Measurements from ENCODE around the gene ANAPC4.
A peak's percentile ranks its signal among the peaks of the same experiment; 100 is the strongest.

The ANAPC4 gene

DNA sequence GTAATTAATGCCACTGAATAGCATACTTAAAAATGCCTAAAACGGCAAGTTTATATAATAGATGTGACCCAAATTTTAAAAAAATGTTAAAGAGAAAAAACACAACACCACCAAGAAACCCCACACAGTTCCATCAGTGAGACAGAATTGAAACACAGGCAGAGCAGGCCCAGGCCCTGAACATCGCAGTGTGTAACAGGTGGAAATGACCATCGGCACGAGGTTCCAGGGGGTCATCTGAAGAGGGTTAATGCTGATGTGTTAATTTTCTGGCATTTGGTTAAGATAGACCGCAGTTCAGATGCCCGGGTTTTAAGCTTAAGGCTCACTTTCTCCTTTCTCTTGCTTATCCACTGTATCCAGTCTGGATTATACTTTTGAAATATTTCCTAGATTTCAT, 66.8 kb downstream of the ANAPC4 start:
- Histone ChIP-seq H2BK15ac (ENCODE audit: low read depth, poor library complexity, severe bottlenecking) (no peak overlapping the region), H3K27ac (ENCODE audit: low read length, poor library complexity, severe bottlenecking) (no peak overlapping the region), H3K14ac (ENCODE audit: low read length in 2 of 2) (no peak overlapping the region), H4K91ac (ENCODE audit: low read length) (no peak overlapping the region), H3K9ac (ENCODE audit: low read length) (no peak overlapping the region), H3K9me3 (ENCODE audit: control insufficient read depth, low read length) (no peaks in the 10 kb centered on the region), H3K27me3 (ENCODE audit: control insufficient read depth in 1 of 2, insufficient read depth in 1 of 2, low read length in 2 of 2) (peaks cover 0 to 6% of the 10 kb centered on the region in 2 experiments), H2BK120ac (ENCODE audit: low read depth, low read length) (no peak overlapping the region), H2AK5ac (ENCODE audit: low read length, severe bottlenecking) (no peak overlapping the region), H3K79me1 (replicated peaks; ENCODE audit: low read length, poor library complexity, severe bottlenecking) (no peaks in the 10 kb centered on the region), H4K8ac (ENCODE audit: low read length) (no peak overlapping the region), H2BK5ac (ENCODE audit: low read depth, low read length, poor library complexity, severe bottlenecking) (no peak overlapping the region), H3K4me2 (ENCODE audit: low read length, poor library complexity, severe bottlenecking) (no peak overlapping the region), H3K36me3 (ENCODE audit: control insufficient read depth in 1 of 2, insufficient read depth in 2 of 2, low read depth in 1 of 2, low read length in 2 of 2) (no peaks in the 10 kb centered on the region), H3K4me1 (ENCODE audit: control insufficient read depth, insufficient read depth, low read depth, low read length) (peaks cover 7% of the 10 kb centered on the region), H3K18ac (ENCODE audit: low read depth in 1 of 2, low read length in 2 of 2) (no peak overlapping the region), H3K23ac (ENCODE audit: low read length in 2 of 2) (no peak overlapping the region), H3K4ac (ENCODE audit: low read depth in 1 of 2, low read length in 2 of 2) (no peak overlapping the region), H2BK12ac (ENCODE audit: low read length in 2 of 2) (no peak overlapping the region), H3K4me3 (ENCODE audit: insufficient read depth in 1 of 2, low read depth in 1 of 2, low read length in 2 of 2) (no peak overlapping the region), H2AFZ (ENCODE audit: low read depth, low read length) (no peak overlapping the region)
- WGBS, result 93% methylated on average over 5 of the region's 6 CpGs
- no peak for DNase-seq

DNA sequence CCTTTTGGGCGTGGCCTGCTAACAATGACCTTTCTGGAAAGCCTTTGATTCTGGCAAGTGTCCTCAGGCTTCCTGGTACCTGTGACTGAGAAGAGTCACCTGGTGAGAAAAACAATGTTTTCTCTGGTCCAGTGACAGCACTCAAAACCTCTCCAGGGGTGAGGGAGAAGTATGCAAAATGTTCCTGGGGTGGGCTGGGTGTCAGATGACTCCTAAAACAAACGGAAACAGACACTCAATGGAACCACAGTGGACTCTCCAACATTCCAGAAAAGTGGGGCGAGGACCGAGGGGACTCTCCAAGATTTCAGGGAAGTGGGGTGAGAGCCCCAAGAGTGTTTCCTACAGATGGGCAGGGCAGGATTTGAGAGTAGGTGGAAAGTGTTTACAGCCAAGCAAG, 69.5 kb downstream of the ANAPC4 start:
- no peak overlapping the region for H3K14ac ChIP-seq (ENCODE audit: low read length in 2 of 2)
- no peak overlapping the region for H3K18ac ChIP-seq (ENCODE audit: low read depth in 1 of 2, low read length in 2 of 2)
- no peak overlapping the region for H3K4me2 ChIP-seq (ENCODE audit: low read length, poor library complexity, severe bottlenecking)
- H3K4ac ChIP-seq (ENCODE audit: low read depth in 1 of 2, low read length in 2 of 2), result no peak overlapping the region
- no peak overlapping the region for H4K8ac ChIP-seq (ENCODE audit: low read length)
- H2BK120ac ChIP-seq (ENCODE audit: low read depth, low read length), result no peak overlapping the region
- H2AK5ac ChIP-seq (ENCODE audit: low read length, severe bottlenecking), result no peak overlapping the region
- no peak overlapping the region for H3K27ac ChIP-seq (ENCODE audit: low read length, poor library complexity, severe bottlenecking)
- H4K91ac ChIP-seq (ENCODE audit: low read length), result no peak overlapping the region
- peaks cover 0 to 6% of the 10 kb centered on the region in 2 experiments for H3K27me3 ChIP-seq (ENCODE audit: control insufficient read depth in 1 of 2, insufficient read depth in 1 of 2, low read length in 2 of 2)
- no peak overlapping the region for H2BK12ac ChIP-seq (ENCODE audit: low read length in 2 of 2)
- no peaks in the 10 kb centered on the region for H3K79me1 ChIP-seq (replicated peaks; ENCODE audit: low read length, poor library complexity, severe bottlenecking)
- H3K9ac ChIP-seq (ENCODE audit: low read length), result no peak overlapping the region
- H3K4me1 ChIP-seq (ENCODE audit: control insufficient read depth, insufficient read depth, low read depth, low read length), result peaks cover 7% of the 10 kb centered on the region
- WGBS, result 61% methylated on average over 4 of the region's 4 CpGs
- no peak overlapping the region for H2AFZ ChIP-seq (ENCODE audit: low read depth, low read length)
- DNase-seq, result no peak
- no peak overlapping the region for H3K4me3 ChIP-seq (ENCODE audit: insufficient read depth in 1 of 2, low read depth in 1 of 2, low read length in 2 of 2)
- no peaks in the 10 kb centered on the region for H3K9me3 ChIP-seq (ENCODE audit: control insufficient read depth, low read length)
- no peaks in the 10 kb centered on the region for H3K36me3 ChIP-seq (ENCODE audit: control insufficient read depth in 1 of 2, insufficient read depth in 2 of 2, low read depth in 1 of 2, low read length in 2 of 2)
- no peak overlapping the region for H2BK15ac ChIP-seq (ENCODE audit: low read depth, poor library complexity, severe bottlenecking)
- H3K23ac ChIP-seq (ENCODE audit: low read length in 2 of 2), result no peak overlapping the region
- no peak overlapping the region for H2BK5ac ChIP-seq (ENCODE audit: low read depth, low read length, poor library complexity, severe bottlenecking)

GRCh38 chr4:25448379-25449109, 71.5 kb downstream of the ANAPC4 start:
- Histone ChIP-seq H3K27me3 (ENCODE audit: control insufficient read depth in 1 of 2, insufficient read depth in 1 of 2, low read length in 2 of 2) (peaks cover 0 to 6% of the 10 kb centered on the region in 2 experiments), H3K4me2 (ENCODE audit: low read length, poor library complexity, severe bottlenecking) (no peak overlapping the region), H3K4ac (ENCODE audit: low read depth in 1 of 2, low read length in 2 of 2) (no peak overlapping the region), H2BK5ac (ENCODE audit: low read depth, low read length, poor library complexity, severe bottlenecking) (no peak overlapping the region), H3K9ac (ENCODE audit: low read length) (no peak overlapping the region), H2BK15ac (ENCODE audit: low read depth, poor library complexity, severe bottlenecking) (no peak overlapping the region), H4K91ac (ENCODE audit: low read length) (no peak overlapping the region), H3K36me3 (ENCODE audit: control insufficient read depth in 1 of 2, insufficient read depth in 2 of 2, low read depth in 1 of 2, low read length in 2 of 2) (no peaks in the 10 kb centered on the region), H3K4me3 (ENCODE audit: insufficient read depth in 1 of 2, low read depth in 1 of 2, low read length in 2 of 2) (no peak overlapping the region), H3K14ac (ENCODE audit: low read length in 2 of 2) (peak overlapping the region in 1 of 2 experiments; percentile 3), H3K4me1 (ENCODE audit: control insufficient read depth, insufficient read depth, low read depth, low read length) (peaks cover 2% of the 10 kb centered on the region), H3K18ac (ENCODE audit: low read depth in 1 of 2, low read length in 2 of 2) (no peak overlapping the region), H2AFZ (ENCODE audit: low read depth, low read length) (no peak overlapping the region), H3K79me1 (replicated peaks; ENCODE audit: low read length, poor library complexity, severe bottlenecking) (no peaks in the 10 kb centered on the region), H2BK120ac (ENCODE audit: low read depth, low read length) (no peak overlapping the region), H4K8ac (ENCODE audit: low read length) (no peak overlapping the region), H3K27ac (ENCODE audit: low read length, poor library complexity, severe bottlenecking) (no peak overlapping the region), H2AK5ac (ENCODE audit: low read length, severe bottlenecking) (no peak overlapping the region), H3K23ac (ENCODE audit: low read length in 2 of 2) (no peak overlapping the region), H2BK12ac (ENCODE audit: low read length in 2 of 2) (no peak overlapping the region), H3K9me3 (ENCODE audit: control insufficient read depth, low read length) (no peaks in the 10 kb centered on the region)
- 65% methylated on average over 5 of the region's 5 CpGs for WGBS
- peak; percentile 46 for DNase-seq

DNA sequence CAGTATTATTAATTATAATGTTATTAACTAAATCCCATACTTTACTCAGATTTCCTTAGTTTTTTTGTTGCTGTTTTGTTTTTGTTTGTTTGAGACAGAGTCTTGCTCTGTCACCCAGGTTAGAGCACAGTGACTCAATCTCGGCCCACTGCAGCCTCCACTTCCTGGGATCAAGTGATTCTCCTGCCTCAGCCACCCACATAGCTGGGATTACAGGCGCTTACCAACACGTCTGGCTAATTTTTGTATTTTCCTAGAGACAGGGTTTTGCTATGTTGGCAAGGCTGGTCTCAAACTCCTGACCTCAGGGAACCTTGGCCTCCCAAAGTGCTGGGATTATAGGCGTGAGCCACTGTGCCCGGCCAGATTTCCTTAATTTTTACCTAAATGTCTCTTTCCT, 72.2 kb downstream of the ANAPC4 start:
- H3K14ac ChIP-seq (ENCODE audit: low read length in 2 of 2), result no peak overlapping the region
- H2BK15ac ChIP-seq (ENCODE audit: low read depth, poor library complexity, severe bottlenecking), result no peak overlapping the region
- H3K36me3 ChIP-seq (ENCODE audit: control insufficient read depth in 1 of 2, insufficient read depth in 2 of 2, low read depth in 1 of 2, low read length in 2 of 2), result no peaks in the 10 kb centered on the region
- no peak overlapping the region for H2BK5ac ChIP-seq (ENCODE audit: low read depth, low read length, poor library complexity, severe bottlenecking)
- no peak overlapping the region for H2BK12ac ChIP-seq (ENCODE audit: low read length in 2 of 2)
- H3K27ac ChIP-seq (ENCODE audit: low read length, poor library complexity, severe bottlenecking), result no peak overlapping the region
- WGBS, result 51% methylated on average over 4 of the region's 5 CpGs
- no peak overlapping the region for H3K9ac ChIP-seq (ENCODE audit: low read length)
- no peak overlapping the region for H3K23ac ChIP-seq (ENCODE audit: low read length in 2 of 2)
- peaks cover 0 to 6% of the 10 kb centered on the region in 2 experiments for H3K27me3 ChIP-seq (ENCODE audit: control insufficient read depth in 1 of 2, insufficient read depth in 1 of 2, low read length in 2 of 2)
- no peak overlapping the region for H3K4me3 ChIP-seq (ENCODE audit: insufficient read depth in 1 of 2, low read depth in 1 of 2, low read length in 2 of 2)
- no peak overlapping the region for H2AFZ ChIP-seq (ENCODE audit: low read depth, low read length)
- H2AK5ac ChIP-seq (ENCODE audit: low read length, severe bottlenecking), result no peak overlapping the region
- H3K79me1 ChIP-seq (replicated peaks; ENCODE audit: low read length, poor library complexity, severe bottlenecking), result no peaks in the 10 kb centered on the region
- H3K9me3 ChIP-seq (ENCODE audit: control insufficient read depth, low read length), result no peaks in the 10 kb centered on the region
- no peak overlapping the region for H4K8ac ChIP-seq (ENCODE audit: low read length)
- no peak overlapping the region for H3K4me2 ChIP-seq (ENCODE audit: low read length, poor library complexity, severe bottlenecking)
- no peak overlapping the region for H4K91ac ChIP-seq (ENCODE audit: low read length)
- no peak for DNase-seq
- H3K4me1 ChIP-seq (ENCODE audit: control insufficient read depth, insufficient read depth, low read depth, low read length), result peaks cover 2% of the 10 kb centered on the region
- H3K18ac ChIP-seq (ENCODE audit: low read depth in 1 of 2, low read length in 2 of 2), result no peak overlapping the region
- no peak overlapping the region for H2BK120ac ChIP-seq (ENCODE audit: low read depth, low read length)
- H3K4ac ChIP-seq (ENCODE audit: low read depth in 1 of 2, low read length in 2 of 2), result no peak overlapping the region

Data from mesenchymal stem cell (in vitro differentiated cells and primary cell).